H1 (cell line): ENCODE measurements around the gene SNAI1. TPM values are rescaled to one million over a fixed set of nuclear protein-coding genes. Genes with fewer than 3 reads are reported as not detected.
A peak's percentile ranks its signal among the peaks of the same experiment; 100 is the strongest.

ENCODE experiments used
- CTCF ChIA-PET: fragments of 300-600 bp; sonication (Branson Sonifier 250); formaldehyde crosslinking; loops from one replicate; lab custom pipeline; 2021; ENCODE audit not compliant: partially characterized antibody; lab: Charles Lee
- POLR2A ChIA-PET: fragments of 300-600 bp; sonication (Branson Sonifier 250); formaldehyde crosslinking; loops from one replicate; lab custom pipeline; 2021; ENCODE audit warnings: inconsistent platforms; ENCODE audit not compliant: partially characterized antibody; lab: Charles Lee
- DNase-seq, 2 experiments: peaks; one replicate each; pipeline versions ENCODE4 v3.0.0 to v3.0.0-alpha.2; 2010 to 2022; ENCODE audit warnings: low spot score in 2 of 2, low read depth in 1 of 2, mixed read lengths in 1 of 2
- FAIRE-seq: peaks from 2 replicates; lab custom pipeline; 2011; peaks lifted over from hg19 to GRCh38; lab: Jason Lieb, UNC
- H2AFZ ChIP-seq: 2 replicates; pipeline ENCODE4 v1.8.1; 2012; ENCODE audit warnings: low read length, inconsistent platforms
- H2AK5ac ChIP-seq: 2 replicates; pipeline ENCODE4 v1.6.1; 2013; ENCODE audit warnings: low read depth, low read length
- H2BK120ac ChIP-seq: replicated peaks from 2 replicates; pipeline ENCODE3; 2013; ENCODE audit warnings: low read depth, low read length, inconsistent platforms
- H2BK12ac ChIP-seq: 2 replicates; pipeline ENCODE4 v1.6.1; 2013; ENCODE audit warnings: low read depth, low read length
- H2BK15ac ChIP-seq: 2 replicates; pipeline ENCODE4 v1.6.1; 2013; ENCODE audit warnings: low read length
- H2BK20ac ChIP-seq: 2 replicates; pipeline ENCODE4 v1.6.1; 2013; ENCODE audit warnings: low read length
- H2BK5ac ChIP-seq: 2 replicates; pipeline ENCODE4 v1.6.1; 2013; ENCODE audit warnings: low read depth, low read length
- H3K14ac ChIP-seq: 2 replicates; pipeline ENCODE4 v1.6.1; 2013; ENCODE audit warnings: inconsistent platforms; ENCODE audit not compliant: insufficient read length
- H3K18ac ChIP-seq: 2 replicates; pipeline ENCODE4 v1.6.1; 2013; ENCODE audit warnings: low read length; ENCODE audit errors: extremely low read depth
- H3K23ac ChIP-seq: 2 replicates; pipeline ENCODE4 v1.6.1; 2013; ENCODE audit warnings: inconsistent platforms; ENCODE audit not compliant: insufficient read length
- H3K23me2 ChIP-seq: 2 replicates; pipeline ENCODE4 v1.6.1; 2013; ENCODE audit warnings: low read depth, low read length
- H3K27ac ChIP-seq: 2 replicates; pipeline ENCODE4 v1.6.1; 2011; ENCODE audit warnings: low read depth, low read length, inconsistent platforms
- H3K27me3 ChIP-seq, 4 experiments: replicated peaks in 1 of 4; 1 replicate in 1 of 4; 2 replicates in 3 of 4; pipeline versions ENCODE4 v1.6.1 to v1.8.1; 2011 to 2013; ENCODE audit warnings: low read length in 3 of 4, mild to moderate bottlenecking in 3 of 4, inconsistent platforms in 2 of 4, mixed read lengths in 2 of 4, moderate library complexity in 1 of 4; ENCODE audit not compliant: control insufficient read depth in 3 of 4, insufficient read depth in 3 of 4; ENCODE audit errors: extremely low read depth in 1 of 4
- H3K36me3 ChIP-seq, 4 experiments: 2 replicates each; pipeline versions ENCODE4 v1.6.1 to v1.8.1; 2011 to 2013; ENCODE audit warnings: mild to moderate bottlenecking in 4 of 4, low read length in 3 of 4, moderate library complexity in 2 of 4, control low read depth in 1 of 4, inconsistent platforms in 1 of 4; ENCODE audit not compliant: insufficient read depth in 4 of 4, control insufficient read depth in 2 of 4
- H3K4ac ChIP-seq: replicated peaks from 2 replicates; pipeline ENCODE3; 2013; ENCODE audit warnings: low read length, low read depth, mixed read lengths, inconsistent platforms; ENCODE audit not compliant: insufficient read length
- H3K4me1 ChIP-seq, 4 experiments: replicated peaks in 1 of 4; 1 replicate in 1 of 4; 2 replicates in 3 of 4; pipeline versions ENCODE4 v1.6.1 to v1.8.1; 2011 to 2013; ENCODE audit warnings: low read length in 3 of 4, inconsistent platforms in 2 of 4, mixed read lengths in 1 of 4; ENCODE audit not compliant: insufficient read depth in 4 of 4, control insufficient read depth in 3 of 4
- H3K4me2 ChIP-seq, 2 experiments: 2 replicates each; pipeline versions ENCODE4 v1.6.1 to v1.8.1; 2011 to 2013; ENCODE audit warnings: low read depth in 2 of 2, low read length in 2 of 2, control low read depth in 1 of 2, inconsistent platforms in 1 of 2, mild to moderate bottlenecking in 1 of 2; ENCODE audit not compliant: insufficient read depth in 1 of 2
- H3K4me3 ChIP-seq, 4 experiments: fragments of 200-600, 300-600 bp in 1 of 4; sonication (generic), shearing (Covaris generic), sonication (Bioruptor Twin) in 1 of 4; 2 replicates each; pipeline versions ENCODE4 v1.5.1 to v1.8.1; 2011 to 2016; ENCODE audit warnings: low read length in 4 of 4, low read depth in 3 of 4, control low read depth in 2 of 4, inconsistent platforms in 2 of 4, mild to moderate bottlenecking in 2 of 4, mixed read lengths in 1 of 4, moderate library complexity in 1 of 4; ENCODE audit not compliant: insufficient read depth in 2 of 4; ENCODE audit errors: extremely low read depth in 1 of 4
- H3K56ac ChIP-seq: replicated peaks from 2 replicates; pipeline ENCODE3; 2013; ENCODE audit warnings: low read depth, mild to moderate bottlenecking, mixed read lengths, low read length, inconsistent platforms; ENCODE audit not compliant: insufficient read length
- H3K79me1 ChIP-seq: 2 replicates; pipeline ENCODE4 v1.6.1; 2013; ENCODE audit warnings: low read depth, low read length, control low read depth
- H3K79me2 ChIP-seq, 2 experiments: 2 replicates each; pipeline versions ENCODE4 v1.6.1 to v1.8.1; 2012 to 2013; ENCODE audit warnings: low read length in 2 of 2, mild to moderate bottlenecking in 2 of 2, inconsistent platforms in 1 of 2; ENCODE audit not compliant: insufficient read depth in 2 of 2, control insufficient read depth in 1 of 2
- H3K9ac ChIP-seq, 4 experiments: replicated peaks in 1 of 4; 1 replicate in 1 of 4; 2 replicates in 3 of 4; pipeline versions ENCODE4 v1.6.1 to v1.8.1; 2011 to 2013; ENCODE audit warnings: low read depth in 3 of 4, low read length in 3 of 4, control low read depth in 2 of 4, mild to moderate bottlenecking in 2 of 4, moderate library complexity in 2 of 4, inconsistent platforms in 1 of 4; ENCODE audit errors: extremely low read depth in 1 of 4
- H3K9me3 ChIP-seq, 2 experiments: 2 replicates each; pipeline versions ENCODE4 v1.6.1 to v1.8.1; 2012 to 2013; ENCODE audit warnings: mild to moderate bottlenecking in 2 of 2, moderate library complexity in 2 of 2, control low read depth in 1 of 2, inconsistent platforms in 1 of 2, low read depth in 1 of 2, low read length in 1 of 2, mixed read lengths in 1 of 2; ENCODE audit not compliant: insufficient read depth in 2 of 2
- H4K20me1 ChIP-seq, 2 experiments: replicated peaks in 1 of 2; 2 replicates each; pipeline versions ENCODE3 to v1.8.1; 2011 to 2013; ENCODE audit warnings: inconsistent platforms in 2 of 2, low read length in 2 of 2, mild to moderate bottlenecking in 1 of 2; ENCODE audit not compliant: insufficient read depth in 2 of 2, control insufficient read depth in 1 of 2
- H4K5ac ChIP-seq: 2 replicates; pipeline ENCODE4 v1.6.1; 2013; ENCODE audit warnings: low read length, low read depth, mixed read lengths, inconsistent platforms; ENCODE audit not compliant: insufficient read length
- H4K8ac ChIP-seq: 2 replicates; pipeline ENCODE4 v1.8.0; 2013; ENCODE audit warnings: mild to moderate bottlenecking, moderate library complexity, low read length, inconsistent platforms; ENCODE audit not compliant: insufficient read depth; ENCODE audit errors: extremely low read depth
- H4K91ac ChIP-seq: replicated peaks from 2 replicates; pipeline ENCODE3; 2013; ENCODE audit warnings: low read length, mixed read lengths, inconsistent platforms; ENCODE audit not compliant: insufficient read length
- EZH2 ChIP-seq: fragments of 200-600 bp; sonication (generic); IDR thresholded peaks from 2 replicates; pipeline ENCODE4 v1.7.1; 2012; ENCODE audit warnings: low read depth, mild to moderate bottlenecking, moderate library complexity, low read length, inconsistent platforms; ENCODE audit not compliant: severe bottlenecking
- TAF1 ChIP-seq: IDR thresholded peaks from 2 replicates; pipeline ENCODE4 v1.6.1; 2011; ENCODE audit warnings: mild to moderate bottlenecking, low read depth, low read length
- YY1 ChIP-seq: IDR thresholded peaks from 2 replicates; pipeline ENCODE4 v1.6.1; 2011; ENCODE audit warnings: low read depth, mild to moderate bottlenecking, low read length
- WGBS, 2 experiments: shearing (Covaris generic) in 1 of 2; methylation state at CpG; one replicate each; pipeline versions ENCODE4 v1.1.6 to v1.1.7; 2013 to 2015; ENCODE audit warnings: low lambda C conversion rate in 2 of 2, mixed read lengths in 2 of 2, inconsistent platforms in 1 of 2, low coverage in 1 of 2, missing lambda C conversion rate in 1 of 2; ENCODE audit not compliant: insufficient replicate concordance in 2 of 2, insufficient coverage in 1 of 2, insufficient read length in 1 of 2; ENCODE audit errors: extremely low coverage in 1 of 2, missing lambda C conversion rate in 1 of 2; 5-methylcytosine and 5-hydroxymethylcytosine counted together
- polyA plus RNA-seq, 7 experiments: library from polyadenylated mRNA; depleted of rRNA in 3 of 7; stranded (reverse) in 5 of 7; unstranded in 2 of 7; fragments of >200 nt in 5 of 7; fragments of 200-250 nt in 2 of 7; gene quantifications; 1 replicate in 5 of 7; 2 replicates in 1 of 7; 4 replicates in 1 of 7; pipeline versions ENCODE4 v1.2.1 to v1.2.3, GENCODE V29; 2011 to 2013; ENCODE audit warnings: missing spikeins in 2 of 7, mixed read lengths in 2 of 7
- total RNA-seq: library from RNA; stranded (reverse); fragmentation: NEBNext Ultra II Directional; extraction: Animal tissue kit (Norgen Biotek cat#: 25700); gene quantifications from 2 replicates; pipeline ENCODE4 v1.2.1, GENCODE V29; 2021

Gene SNAI1
- total and polyA plus RNA-seq, 2 of the 8 experiments (the other 6 are each of a cell fraction or from before 2014, with no cell fraction given) = 6.5 to 8.0 TPM

DNA sequence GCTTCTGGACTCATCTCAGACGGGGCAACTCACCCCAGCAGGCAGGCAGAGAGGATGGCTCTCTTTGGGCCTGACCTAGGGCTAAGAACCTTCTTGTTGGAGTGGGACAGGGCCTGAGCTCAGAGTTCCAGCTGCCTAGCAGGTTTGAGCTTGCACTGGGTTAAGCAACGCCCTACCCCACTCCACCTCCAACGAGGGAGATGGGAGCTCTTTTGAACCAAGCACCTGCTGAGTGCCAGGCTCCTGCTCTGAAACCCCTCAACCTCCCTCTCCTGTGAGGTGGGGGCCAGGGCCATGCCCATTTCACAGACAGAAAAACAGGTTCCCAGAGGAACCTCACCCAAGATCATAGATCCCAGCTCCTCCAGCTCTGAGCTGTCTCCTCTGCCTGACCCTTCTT, 54.3 kb downstream of the SNAI1 start:
- Histone ChIP-seq H2AK5ac (no peak overlapping the region), H3K23me2 (no peaks in the 10 kb centered on the region), H3K79me2 (no peaks in the 10 kb centered on the region), H3K36me3 (no peaks in the 10 kb centered on the region), H4K91ac (no peak overlapping the region), H3K27ac (no peak overlapping the region), H2BK5ac (no peak overlapping the region), H2BK20ac (peak overlapping the region; percentile 55; the same call in 1 of the 2 replicates), H3K18ac (no peak overlapping the region; the same call in 1 of the 2 replicates), H3K27me3 (no peaks in the 10 kb centered on the region), H4K8ac (no peak overlapping the region), H3K14ac (no peak overlapping the region), H2BK15ac (peak overlapping the region; percentile 53; the same call in 1 of the 2 replicates), H2BK12ac (no peak overlapping the region), H3K23ac (no peak overlapping the region), H3K4ac (no peak overlapping the region), H4K20me1 (no peaks in the 10 kb centered on the region), H3K56ac (no peak overlapping the region), H3K9me3 (no peaks in the 10 kb centered on the region), H3K9ac (no peak overlapping the region), H3K4me1 (peaks cover 0 to 14% (median 5%) of the 10 kb centered on the region in 4 experiments; a peak in 4 of 7 replicates), H3K4me3 (no peak overlapping the region), H2AFZ (no peak overlapping the region), H4K5ac (no peak overlapping the region), H2BK120ac (no peak overlapping the region), H3K4me2 (no peak overlapping the region), H3K79me1 (no peaks in the 10 kb centered on the region)
- ChIA-PET CTCF (interaction anchor here (0.9 to 2.9 kb wide), 9 partner anchors 18 to 72 kb away, joined by 3 to 13 read pairs (median 5); no protein-coding TSS in a partner anchor), POLR2A (interaction anchor here (0.9 to 3.7 kb wide), 7 partner anchors 34 to 119 kb away, joined by 3 to 15 read pairs (median 5); partner anchors contain the start of gene SNAI1)
- DNase-seq (no peak), FAIRE-seq (no peak)
- TF ChIP-seq YY1 (no peak), EZH2 (no peak), TAF1 (no peak)
- WGBS, 2 experiments = 74% methylated on average over 3 of the region's 3 CpGs; no CpG with 5 or more reads in 1 of the 2 experiments
